ENCODE results near the gene PSMB2.

Gene PSMB2

DNA sequence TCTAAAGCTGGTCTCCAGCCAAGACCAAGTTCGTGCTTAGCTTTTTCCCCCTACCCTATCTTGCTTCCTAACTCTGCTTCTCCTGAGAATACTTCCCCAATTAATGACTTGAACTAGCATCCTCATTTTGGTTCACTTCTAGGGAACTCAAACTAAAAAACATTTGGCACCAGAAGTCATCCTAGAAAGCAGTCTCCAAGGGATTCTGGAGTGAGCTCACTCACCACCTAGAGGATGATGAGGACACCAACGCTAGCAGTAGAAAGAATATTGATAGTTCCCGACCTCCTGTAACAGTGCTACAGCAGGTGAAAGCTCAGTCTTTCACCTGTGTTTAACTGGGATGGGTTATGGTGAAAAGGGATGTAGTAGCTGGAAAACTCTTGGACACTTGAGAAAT lies 4.7 kb upstream of the PSMB2 start:
- TF ChIP-seq EZH2phosphoT487 (conservative IDR thresholded peaks at IDR 0.05; ENCODE audit: low read length) (no peak), CTCF (IDR thresholded peaks at IDR 0.05; ENCODE audit: insufficient read depth, low read length, poor library complexity, severe bottlenecking) (no peak)

DNA sequence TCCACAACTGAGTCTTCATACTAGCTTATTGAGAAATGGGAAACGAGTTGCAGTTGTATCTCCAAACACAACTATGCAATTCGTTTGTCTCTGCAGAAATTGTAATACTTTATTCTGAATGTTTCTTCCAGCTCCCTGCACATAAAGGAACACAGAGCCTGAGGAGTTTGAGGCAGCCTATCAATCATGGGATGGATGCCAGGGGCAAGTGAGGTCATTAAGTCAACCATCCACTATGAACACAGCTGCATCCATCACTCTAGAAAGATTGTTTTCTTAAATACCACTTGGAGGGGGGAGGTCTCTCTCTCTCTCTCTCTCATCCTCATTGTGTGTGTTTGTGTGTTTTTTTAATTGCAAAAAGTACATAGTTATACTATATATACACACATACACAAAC lies 2.9 kb upstream of the PSMB2 start:
- Histone ChIP-seq H3K9me2 (replicated peaks; ENCODE audit: insufficient read depth, low read length) (no peaks in the 10 kb centered on the region), H3K79me2 (ENCODE audit: insufficient read depth, low read length) (peaks cover 21% of the 10 kb centered on the region), H3K9me3 (ENCODE audit: insufficient read depth, low read length) (no peaks in the 10 kb centered on the region), H3K9ac (ENCODE audit: low read length) (no peak overlapping the region), H3K27ac (ENCODE audit: low read depth, low read length) (no peak overlapping the region), H3K36me3 (ENCODE audit: low read length) (no peaks in the 10 kb centered on the region), H2AFZ (ENCODE audit: low read depth, low read length, severe bottlenecking) (no peak overlapping the region), H3K27me3 (ENCODE audit: low read length) (no peaks in the 10 kb centered on the region), H4K20me1 (ENCODE audit: low read depth, low read length) (no peaks in the 10 kb centered on the region), H3F3A (ENCODE audit: insufficient read depth) (peaks cover 9% of the 10 kb centered on the region; the same call in 1 of the 2 replicates), H3K4me3 (ENCODE audit: insufficient read depth, low read length, poor library complexity, severe bottlenecking) (no peak overlapping the region), H3K4me2 (ENCODE audit: low read depth, low read length, poor library complexity, severe bottlenecking) (no peak overlapping the region)
- TF ChIP-seq CTCF (IDR thresholded peaks at IDR 0.05; ENCODE audit: insufficient read depth, low read length, poor library complexity, severe bottlenecking) (no peak), EZH2phosphoT487 (conservative IDR thresholded peaks at IDR 0.05; ENCODE audit: low read length) (no peak)

More for the DNA sequence above, 4.7 kb upstream of the PSMB2 start:
- Histone ChIP-seq H4K20me1 (ENCODE audit: low read depth, low read length) (no peaks in the 10 kb centered on the region), H3K27ac (ENCODE audit: low read depth, low read length) (no peak overlapping the region), H3K4me2 (ENCODE audit: low read depth, low read length, poor library complexity, severe bottlenecking) (no peak overlapping the region), H3F3A (ENCODE audit: insufficient read depth) (no peaks in the 10 kb centered on the region), H2AFZ (ENCODE audit: low read depth, low read length, severe bottlenecking) (no peak overlapping the region), H3K79me2 (ENCODE audit: insufficient read depth, low read length) (peaks cover 3% of the 10 kb centered on the region), H3K4me3 (ENCODE audit: insufficient read depth, low read length, poor library complexity, severe bottlenecking) (no peak overlapping the region), H3K36me3 (ENCODE audit: low read length) (no peaks in the 10 kb centered on the region), H3K9me3 (ENCODE audit: insufficient read depth, low read length) (no peaks in the 10 kb centered on the region), H3K27me3 (ENCODE audit: low read length) (no peaks in the 10 kb centered on the region), H3K9me2 (replicated peaks; ENCODE audit: insufficient read depth, low read length) (no peaks in the 10 kb centered on the region), H3K9ac (ENCODE audit: low read length) (no peak overlapping the region)

DNA sequence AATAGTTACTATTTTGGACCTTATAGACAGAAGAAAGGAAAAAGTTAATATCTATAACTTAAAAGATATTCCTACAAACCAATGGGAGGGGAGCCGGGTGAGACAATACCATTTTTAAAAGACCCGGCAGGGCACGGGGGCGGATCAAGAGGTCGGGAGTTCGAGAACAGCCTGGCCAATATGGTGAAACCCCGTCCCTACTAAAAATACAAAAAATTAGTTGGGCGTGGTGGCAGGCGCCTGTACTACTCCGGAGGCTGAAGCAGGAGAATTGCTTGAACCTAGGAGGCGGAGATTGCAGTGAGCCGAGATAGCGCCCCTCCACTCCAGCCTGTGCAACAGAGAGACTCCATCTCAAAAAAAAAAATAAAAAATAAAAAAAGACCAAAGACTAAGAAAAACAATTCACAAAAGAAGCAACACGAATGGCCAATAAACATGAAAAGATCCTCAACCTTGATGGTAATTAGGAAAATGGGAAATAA lies 1.2 kb upstream of the PSMB2 start:
- H3K9me2 ChIP-seq (replicated peaks; ENCODE audit: insufficient read depth, low read length): no peaks in the 10 kb centered on the region
- no peaks in the 10 kb centered on the region for H4K20me1 ChIP-seq (ENCODE audit: low read depth, low read length)
- peaks cover 36% of the 10 kb centered on the region for H3K79me2 ChIP-seq (ENCODE audit: insufficient read depth, low read length)
- H3K4me3 ChIP-seq (ENCODE audit: insufficient read depth, low read length, poor library complexity, severe bottlenecking): peak overlapping the region; percentile 99
- TF ChIP-seq EZH2phosphoT487 (conservative IDR thresholded peaks at IDR 0.05; ENCODE audit: low read length): no peak
- TF ChIP-seq CTCF (IDR thresholded peaks at IDR 0.05; ENCODE audit: insufficient read depth, low read length, poor library complexity, severe bottlenecking): no peak
- H2AFZ ChIP-seq (ENCODE audit: low read depth, low read length, severe bottlenecking): peak overlapping the region; percentile 89
- no peaks in the 10 kb centered on the region for H3K36me3 ChIP-seq (ENCODE audit: low read length)
- peaks cover 9% of the 10 kb centered on the region; the same call in 1 of the 2 replicates for H3F3A ChIP-seq (ENCODE audit: insufficient read depth)
- no peaks in the 10 kb centered on the region for H3K27me3 ChIP-seq (ENCODE audit: low read length)
- no peak overlapping the region for H3K9ac ChIP-seq (ENCODE audit: low read length)
- no peaks in the 10 kb centered on the region for H3K9me3 ChIP-seq (ENCODE audit: insufficient read depth, low read length)
- no peak overlapping the region for H3K27ac ChIP-seq (ENCODE audit: low read depth, low read length)
- peak overlapping the region; percentile 91 for H3K4me2 ChIP-seq (ENCODE audit: low read depth, low read length, poor library complexity, severe bottlenecking)
